GM23338 (cell line): Measurements from ENCODE around the gene SPTBN4. TPM values are rescaled to one million over a fixed set of nuclear protein-coding genes. Genes with fewer than 3 reads are reported as not detected.

Source experiments
- ATAC-seq: fragments of 200-7000 bp; cut with Tn5 transposase; 3 replicates; pipeline ENCODE4 v1.9.1; 2020
- DNase-seq: peaks from one replicate; pipeline ENCODE4 v3.0.0-alpha.2; 2015; ENCODE audit warnings: low spot score
- H2AFZ ChIP-seq: fragments of 200-600 bp; sonication (generic); 2 replicates; pipeline ENCODE4 v1.8.0; 2016; ENCODE audit warnings: antibody characterized with exemption, mild to moderate bottlenecking, moderate library complexity
- H3F3A ChIP-seq: fragments of 200-600 bp; sonication (generic); replicated peaks from 2 replicates; pipeline ENCODE4 v1.8.0; 2017; ENCODE audit warnings: antibody characterized with exemption, mixed run types, low read depth
- H3K27ac ChIP-seq: fragments of 200-600 bp; sonication (generic); 2 replicates; pipeline ENCODE4 v1.6.1; 2016; ENCODE audit warnings: low read depth
- H3K27me3 ChIP-seq: fragments of 200-600 bp; sonication (generic); 2 replicates; pipeline ENCODE4 v1.8.0; 2016; ENCODE audit warnings: mild to moderate bottlenecking, mixed run types, moderate library complexity; ENCODE audit not compliant: insufficient read depth
- H3K36me3 ChIP-seq: fragments of 200-600 bp; sonication (generic); 2 replicates; pipeline ENCODE4 v1.8.0; 2016; ENCODE audit warnings: mild to moderate bottlenecking; ENCODE audit not compliant: insufficient read depth
- H3K4me1 ChIP-seq: fragments of 200-600 bp; sonication (generic); 2 replicates; pipeline ENCODE4 v1.8.0; 2016; ENCODE audit warnings: mild to moderate bottlenecking, moderate library complexity; ENCODE audit not compliant: insufficient read depth
- H3K4me2 ChIP-seq: fragments of 200-600 bp; sonication (generic); 2 replicates; pipeline ENCODE4 v1.7.1; 2017; ENCODE audit warnings: mixed run types
- H3K4me3 ChIP-seq: fragments of 200-600 bp; sonication (generic); 2 replicates; pipeline ENCODE4 v1.6.1; 2016; ENCODE audit warnings: mixed run types
- H3K79me2 ChIP-seq: fragments of 200-600 bp; sonication (generic); replicated peaks from 2 replicates; pipeline ENCODE4 v1.8.0; 2017; ENCODE audit warnings: mild to moderate bottlenecking; ENCODE audit not compliant: insufficient read depth
- H3K9me2 ChIP-seq: fragments of 200-600 bp; sonication (generic); 2 replicates; pipeline ENCODE4 v1.8.0; 2017; ENCODE audit not compliant: insufficient read depth
- H4K20me1 ChIP-seq: fragments of 200-600 bp; sonication (generic); replicated peaks from 2 replicates; pipeline ENCODE4 v1.8.0; 2017; ENCODE audit warnings: mild to moderate bottlenecking; ENCODE audit not compliant: insufficient read depth
- H3K27ac Mint-ChIP-seq: 2 replicates; pipeline ENCODE4 v1.8.0; 2020; ENCODE audit warnings: inconsistent platforms, mild to moderate bottlenecking, moderate library complexity, mixed read lengths
- H3K27me3 Mint-ChIP-seq: 3 replicates; pipeline ENCODE4 v1.8.0; 2022; ENCODE audit warnings: low read depth, mild to moderate bottlenecking, moderate library complexity, mixed read lengths, inconsistent platforms; ENCODE audit not compliant: insufficient read depth, poor library complexity
- H3K36me3 Mint-ChIP-seq: 3 replicates; pipeline ENCODE4 v1.8.0; 2021; ENCODE audit warnings: low read depth, mild to moderate bottlenecking, inconsistent platforms, moderate library complexity, mixed read lengths
- H3K4me1 Mint-ChIP-seq: 3 replicates; pipeline ENCODE4 v1.8.0; 2020; ENCODE audit warnings: mild to moderate bottlenecking, inconsistent platforms, mixed read lengths
- H3K4me3 Mint-ChIP-seq: 3 replicates; pipeline ENCODE4 v1.8.0; 2021; ENCODE audit warnings: moderate library complexity, mild to moderate bottlenecking, inconsistent platforms, mixed read lengths
- H3K9me3 Mint-ChIP-seq: 3 replicates; pipeline ENCODE4 v1.8.0; 2020; ENCODE audit warnings: moderate library complexity, mild to moderate bottlenecking, inconsistent platforms, mixed read lengths
- CREB1 ChIP-seq: fragments of 250-450 bp; sonication (Bioruptor Pico); IDR thresholded peaks from 2 replicates; pipeline ENCODE4 v1.5.0; 2020; ENCODE audit warnings: low read depth, mild to moderate bottlenecking, moderate library complexity
- JUNB ChIP-seq: IDR thresholded peaks from one replicate; pipeline ENCODE4 v1.6.1; 2016; ENCODE audit warnings: antibody characterized with exemption; ENCODE audit not compliant: unreplicated experiment
- NANOG ChIP-seq: IDR thresholded peaks from 2 replicates; pipeline ENCODE4 v1.6.1; 2016; ENCODE audit warnings: antibody characterized with exemption, borderline replicate concordance
- POLR2AphosphoS5 ChIP-seq: IDR thresholded peaks from 2 replicates; pipeline ENCODE4 v1.6.1; 2016; ENCODE audit warnings: antibody characterized with exemption, low read depth
- polyA plus RNA-seq: library from polyadenylated mRNA; unstranded; fragments of >200 nt; fragmentation: Nextera tagmentation; extraction: Ambion mirVana; gene quantifications from 2 replicates; pipeline ENCODE4 v1.2.1, GENCODE V29; 2016
- total RNA-seq: library from RNA; depleted of rRNA; stranded (reverse); fragments of >200 nt; shearing (Covaris generic); gene quantifications from 2 replicates; pipeline ENCODE4 v1.2.3, GENCODE V29; 2014
- TF ChIP-seq, protein P1 (sequence below): IDR thresholded peaks from one replicate; pipeline ENCODE4 v1.6.1; 2018; ENCODE audit warnings: antibody characterized with exemption; ENCODE audit not compliant: unreplicated experiment
- TF ChIP-seq, protein P2 (sequence below): fragments of 250-450 bp; sonication (Bioruptor Pico); IDR thresholded peaks from 2 replicates; pipeline ENCODE4 v1.5.0; 2020; ENCODE audit warnings: mild to moderate bottlenecking, moderate library complexity

Gene SPTBN4
- total and polyA plus RNA-seq, 2 experiments from 2014 or later = 1.6 to 2.3 TPM

DNA sequence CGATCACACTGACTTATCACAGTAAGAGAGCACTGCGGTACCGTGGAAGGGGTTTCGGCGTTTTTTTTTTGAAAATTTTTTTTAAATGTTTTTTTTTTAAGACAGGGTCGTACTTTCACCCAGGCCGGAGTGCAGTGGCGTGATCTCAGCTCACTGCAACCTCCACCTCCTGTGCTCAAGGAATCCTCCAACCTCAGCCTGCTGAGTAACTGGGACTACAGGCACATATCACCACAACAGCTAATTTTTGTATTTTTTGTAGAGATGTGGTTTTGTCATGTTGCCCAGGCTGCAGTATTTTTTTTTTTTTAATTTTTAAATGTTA lies 153.3 kb downstream of the SPTBN4 start:
- Mint-ChIP-seq H3K4me1 (peaks cover 17% of the 10 kb centered on the region), H3K27ac (no peak overlapping the region), H3K36me3 (peaks cover 35% of the 10 kb centered on the region), H3K27me3 (peaks cover 10% of the 10 kb centered on the region), H3K9me3 (no peaks in the 10 kb centered on the region; the same call in 2 of the 3 replicates), H3K4me3 (no peak overlapping the region)
- no peak overlapping the region for H3K4me3 ChIP-seq
- H3K79me2 ChIP-seq = no peaks in the 10 kb centered on the region
- no peaks in the 10 kb centered on the region for H3K9me2 ChIP-seq
- H3K4me2 ChIP-seq = no peak overlapping the region
- H3K36me3 ChIP-seq = peaks cover 12% of the 10 kb centered on the region; the same call in 1 of the 2 replicates
- H3K27me3 ChIP-seq = no peaks in the 10 kb centered on the region
- ATAC-seq (no peak), DNase-seq (no peak)
- H3K27ac ChIP-seq = no peak overlapping the region
- peaks cover 11% of the 10 kb centered on the region; the same call in 1 of the 2 replicates for H3F3A ChIP-seq
- TF ChIP-seq POLR2AphosphoS5 (no peak), NANOG (no peak), CREB1 (no peak), JUNB (no peak)
- TF ChIP-seq, protein P1, sequence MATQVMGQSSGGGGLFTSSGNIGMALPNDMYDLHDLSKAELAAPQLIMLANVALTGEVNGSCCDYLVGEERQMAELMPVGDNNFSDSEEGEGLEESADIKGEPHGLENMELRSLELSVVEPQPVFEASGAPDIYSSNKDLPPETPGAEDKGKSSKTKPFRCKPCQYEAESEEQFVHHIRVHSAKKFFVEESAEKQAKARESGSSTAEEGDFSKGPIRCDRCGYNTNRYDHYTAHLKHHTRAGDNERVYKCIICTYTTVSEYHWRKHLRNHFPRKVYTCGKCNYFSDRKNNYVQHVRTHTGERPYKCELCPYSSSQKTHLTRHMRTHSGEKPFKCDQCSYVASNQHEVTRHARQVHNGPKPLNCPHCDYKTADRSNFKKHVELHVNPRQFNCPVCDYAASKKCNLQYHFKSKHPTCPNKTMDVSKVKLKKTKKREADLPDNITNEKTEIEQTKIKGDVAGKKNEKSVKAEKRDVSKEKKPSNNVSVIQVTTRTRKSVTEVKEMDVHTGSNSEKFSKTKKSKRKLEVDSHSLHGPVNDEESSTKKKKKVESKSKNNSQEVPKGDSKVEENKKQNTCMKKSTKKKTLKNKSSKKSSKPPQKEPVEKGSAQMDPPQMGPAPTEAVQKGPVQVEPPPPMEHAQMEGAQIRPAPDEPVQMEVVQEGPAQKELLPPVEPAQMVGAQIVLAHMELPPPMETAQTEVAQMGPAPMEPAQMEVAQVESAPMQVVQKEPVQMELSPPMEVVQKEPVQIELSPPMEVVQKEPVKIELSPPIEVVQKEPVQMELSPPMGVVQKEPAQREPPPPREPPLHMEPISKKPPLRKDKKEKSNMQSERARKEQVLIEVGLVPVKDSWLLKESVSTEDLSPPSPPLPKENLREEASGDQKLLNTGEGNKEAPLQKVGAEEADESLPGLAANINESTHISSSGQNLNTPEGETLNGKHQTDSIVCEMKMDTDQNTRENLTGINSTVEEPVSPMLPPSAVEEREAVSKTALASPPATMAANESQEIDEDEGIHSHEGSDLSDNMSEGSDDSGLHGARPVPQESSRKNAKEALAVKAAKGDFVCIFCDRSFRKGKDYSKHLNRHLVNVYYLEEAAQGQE = no peak
- TF ChIP-seq, protein P2, sequence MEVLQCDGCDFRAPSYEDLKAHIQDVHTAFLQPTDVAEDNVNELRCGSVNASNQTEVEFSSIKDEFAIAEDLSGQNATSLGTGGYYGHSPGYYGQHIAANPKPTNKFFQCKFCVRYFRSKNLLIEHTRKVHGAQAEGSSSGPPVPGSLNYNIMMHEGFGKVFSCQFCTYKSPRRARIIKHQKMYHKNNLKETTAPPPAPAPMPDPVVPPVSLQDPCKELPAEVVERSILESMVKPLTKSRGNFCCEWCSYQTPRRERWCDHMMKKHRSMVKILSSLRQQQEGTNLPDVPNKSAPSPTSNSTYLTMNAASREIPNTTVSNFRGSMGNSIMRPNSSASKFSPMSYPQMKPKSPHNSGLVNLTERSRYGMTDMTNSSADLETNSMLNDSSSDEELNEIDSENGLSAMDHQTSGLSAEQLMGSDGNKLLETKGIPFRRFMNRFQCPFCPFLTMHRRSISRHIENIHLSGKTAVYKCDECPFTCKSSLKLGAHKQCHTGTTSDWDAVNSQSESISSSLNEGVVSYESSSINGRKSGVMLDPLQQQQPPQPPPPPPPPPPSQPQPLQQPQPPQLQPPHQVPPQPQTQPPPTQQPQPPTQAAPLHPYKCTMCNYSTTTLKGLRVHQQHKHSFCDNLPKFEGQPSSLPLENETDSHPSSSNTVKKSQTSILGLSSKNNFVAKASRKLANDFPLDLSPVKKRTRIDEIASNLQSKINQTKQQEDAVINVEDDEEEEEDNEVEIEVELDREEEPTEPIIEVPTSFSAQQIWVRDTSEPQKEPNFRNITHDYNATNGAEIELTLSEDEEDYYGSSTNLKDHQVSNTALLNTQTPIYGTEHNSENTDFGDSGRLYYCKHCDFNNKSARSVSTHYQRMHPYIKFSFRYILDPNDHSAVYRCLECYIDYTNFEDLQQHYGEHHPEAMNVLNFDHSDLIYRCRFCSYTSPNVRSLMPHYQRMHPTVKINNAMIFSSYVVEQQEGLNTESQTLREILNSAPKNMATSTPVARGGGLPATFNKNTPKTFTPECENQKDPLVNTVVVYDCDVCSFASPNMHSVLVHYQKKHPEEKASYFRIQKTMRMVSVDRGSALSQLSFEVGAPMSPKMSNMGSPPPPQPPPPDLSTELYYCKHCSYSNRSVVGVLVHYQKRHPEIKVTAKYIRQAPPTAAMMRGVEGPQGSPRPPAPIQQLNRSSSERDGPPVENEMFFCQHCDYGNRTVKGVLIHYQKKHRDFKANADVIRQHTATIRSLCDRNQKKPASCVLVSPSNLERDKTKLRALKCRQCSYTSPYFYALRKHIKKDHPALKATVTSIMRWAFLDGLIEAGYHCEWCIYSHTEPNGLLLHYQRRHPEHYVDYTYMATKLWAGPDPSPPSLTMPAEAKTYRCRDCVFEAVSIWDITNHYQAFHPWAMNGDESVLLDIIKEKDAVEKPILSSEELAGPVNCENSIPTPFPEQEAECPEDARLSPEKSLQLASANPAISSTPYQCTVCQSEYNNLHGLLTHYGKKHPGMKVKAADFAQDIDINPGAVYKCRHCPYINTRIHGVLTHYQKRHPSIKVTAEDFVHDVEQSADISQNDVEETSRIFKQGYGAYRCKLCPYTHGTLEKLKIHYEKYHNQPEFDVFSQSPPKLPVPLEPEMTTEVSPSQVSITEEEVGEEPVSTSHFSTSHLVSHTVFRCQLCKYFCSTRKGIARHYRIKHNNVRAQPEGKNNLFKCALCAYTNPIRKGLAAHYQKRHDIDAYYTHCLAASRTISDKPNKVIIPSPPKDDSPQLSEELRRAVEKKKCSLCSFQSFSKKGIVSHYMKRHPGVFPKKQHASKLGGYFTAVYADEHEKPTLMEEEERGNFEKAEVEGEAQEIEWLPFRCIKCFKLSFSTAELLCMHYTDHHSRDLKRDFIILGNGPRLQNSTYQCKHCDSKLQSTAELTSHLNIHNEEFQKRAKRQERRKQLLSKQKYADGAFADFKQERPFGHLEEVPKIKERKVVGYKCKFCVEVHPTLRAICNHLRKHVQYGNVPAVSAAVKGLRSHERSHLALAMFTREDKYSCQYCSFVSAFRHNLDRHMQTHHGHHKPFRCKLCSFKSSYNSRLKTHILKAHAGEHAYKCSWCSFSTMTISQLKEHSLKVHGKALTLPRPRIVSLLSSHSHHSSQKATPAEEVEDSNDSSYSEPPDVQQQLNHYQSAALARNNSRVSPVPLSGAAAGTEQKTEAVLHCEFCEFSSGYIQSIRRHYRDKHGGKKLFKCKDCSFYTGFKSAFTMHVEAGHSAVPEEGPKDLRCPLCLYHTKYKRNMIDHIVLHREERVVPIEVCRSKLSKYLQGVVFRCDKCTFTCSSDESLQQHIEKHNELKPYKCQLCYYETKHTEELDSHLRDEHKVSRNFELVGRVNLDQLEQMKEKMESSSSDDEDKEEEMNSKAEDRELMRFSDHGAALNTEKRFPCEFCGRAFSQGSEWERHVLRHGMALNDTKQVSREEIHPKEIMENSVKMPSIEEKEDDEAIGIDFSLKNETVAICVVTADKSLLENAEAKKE (CRISPR knock-in tag) = no peak
- H4K20me1 ChIP-seq = peaks cover 8% of the 10 kb centered on the region
- no peak overlapping the region for H2AFZ ChIP-seq
- peaks cover 14% of the 10 kb centered on the region for H3K4me1 ChIP-seq
